Adrenal gland (tissue), 5 donors: ENCODE measurements around the gene GALP.
"Not testable (repeated sequence)": the region's sequence is repeated elsewhere in the genome, so short reads cannot be mapped to it uniquely, and the experiment has no call there.

ENCODE experiments used
- POLR2A ChIP-seq, 2 donors: fragments of 450-650 bp; IDR thresholded peaks; one replicate each; pipeline ENCODE4 v1.6.1; 2017; ENCODE audit warnings: antibody characterized with exemption in 2 of 2, mild to moderate bottlenecking in 2 of 2, moderate library complexity in 1 of 2
- TF ChIP-seq, protein P1 (sequence below), 6 experiments: fragments of 450-650 bp in 4 of 6; fragments of 200-600 bp in 2 of 6; sonication (generic) in 1 of 6; IDR thresholded peaks; 1 replicate in 5 of 6; 2 replicates in 1 of 6; pipeline versions ENCODE4 v1.5.1 to v1.8.0; 2016 to 2021; ENCODE audit warnings: antibody characterized with exemption in 6 of 6, mild to moderate bottlenecking in 2 of 6, moderate library complexity in 1 of 6
- donor health status: DM: no; HTN: no; CAD: no.

DNA sequence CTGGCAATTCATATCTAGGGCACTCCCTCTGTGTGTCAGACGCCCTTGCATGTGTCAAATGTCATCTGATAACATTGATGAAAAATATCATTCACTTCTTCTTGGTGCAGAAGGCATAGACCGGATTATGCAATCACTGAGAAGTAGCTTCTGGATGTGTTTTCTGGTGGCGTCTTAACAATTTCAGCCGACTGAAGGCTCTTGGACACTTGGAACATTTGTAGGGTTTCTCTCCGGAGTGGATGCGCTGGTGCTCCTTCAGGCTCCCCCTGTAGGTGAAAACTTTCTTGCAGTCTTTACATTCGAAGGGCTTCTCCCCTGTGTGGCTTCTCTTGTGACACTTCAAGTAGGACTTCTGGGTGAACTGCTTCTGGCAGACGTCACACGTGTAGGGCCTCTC is 45.6 kb downstream of the GALP start:
- TF ChIP-seq, protein P1, sequence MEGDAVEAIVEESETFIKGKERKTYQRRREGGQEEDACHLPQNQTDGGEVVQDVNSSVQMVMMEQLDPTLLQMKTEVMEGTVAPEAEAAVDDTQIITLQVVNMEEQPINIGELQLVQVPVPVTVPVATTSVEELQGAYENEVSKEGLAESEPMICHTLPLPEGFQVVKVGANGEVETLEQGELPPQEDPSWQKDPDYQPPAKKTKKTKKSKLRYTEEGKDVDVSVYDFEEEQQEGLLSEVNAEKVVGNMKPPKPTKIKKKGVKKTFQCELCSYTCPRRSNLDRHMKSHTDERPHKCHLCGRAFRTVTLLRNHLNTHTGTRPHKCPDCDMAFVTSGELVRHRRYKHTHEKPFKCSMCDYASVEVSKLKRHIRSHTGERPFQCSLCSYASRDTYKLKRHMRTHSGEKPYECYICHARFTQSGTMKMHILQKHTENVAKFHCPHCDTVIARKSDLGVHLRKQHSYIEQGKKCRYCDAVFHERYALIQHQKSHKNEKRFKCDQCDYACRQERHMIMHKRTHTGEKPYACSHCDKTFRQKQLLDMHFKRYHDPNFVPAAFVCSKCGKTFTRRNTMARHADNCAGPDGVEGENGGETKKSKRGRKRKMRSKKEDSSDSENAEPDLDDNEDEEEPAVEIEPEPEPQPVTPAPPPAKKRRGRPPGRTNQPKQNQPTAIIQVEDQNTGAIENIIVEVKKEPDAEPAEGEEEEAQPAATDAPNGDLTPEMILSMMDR (IDR thresholded peaks at IDR 0.05): peak in 3 of 6 experiments; percentile 13 to 26 (median 24)
- TF ChIP-seq POLR2A (IDR thresholded peaks at IDR 0.05): not testable (repeated sequence)
